Measurements from ENCODE around the gene SIGLEC14.
A peak's percentile ranks its signal among the peaks of the same experiment; 100 is the strongest.
"Not testable (repeated sequence)": the region's sequence is repeated elsewhere in the genome, so short reads cannot be mapped to it uniquely, and the experiment has no call there.

The SIGLEC14 gene

GRCh38 chr19:51646730-51647129, at the start of gene SIGLEC14:
Gene SIGLEC14, minus strand, starts transcription at chr19:51646825. Its CDS starts 66 bp downstream, at chr19:51646759.
- not testable (repeated sequence) for H3K27me3 ChIP-seq (ENCODE audit: insufficient read depth, low read length); H3K27ac ChIP-seq (ENCODE audit: low read length); H3K4me1 ChIP-seq (ENCODE audit: insufficient read depth, low read length); H3K36me3 ChIP-seq (ENCODE audit: insufficient read depth, low read depth, low read length); H3K4me3 ChIP-seq (ENCODE audit: low read length); H3K9ac ChIP-seq (ENCODE audit: low read depth, low read length)
- H3K9me3 ChIP-seq (ENCODE audit: insufficient read depth, low read depth, low read length), result peaks cover 48% of the 10 kb centered on the region

GRCh38 chr19:51695702-51696315, 49.2 kb upstream of the SIGLEC14 start:
- H3K9ac ChIP-seq (ENCODE audit: low read depth, low read length), result no peak overlapping the region
- H3K27ac ChIP-seq (ENCODE audit: low read length), result no peak overlapping the region
- H3K4me3 ChIP-seq (ENCODE audit: low read length), result no peak overlapping the region
- peaks cover 5% of the 10 kb centered on the region; the same call in 1 of the 2 replicates for H3K4me1 ChIP-seq (ENCODE audit: insufficient read depth, low read length)
- H3K27me3 ChIP-seq (ENCODE audit: insufficient read depth, low read length), result no peaks in the 10 kb centered on the region
- peaks cover 14% of the 10 kb centered on the region for H3K36me3 ChIP-seq (ENCODE audit: insufficient read depth, low read depth, low read length)
- H3K9me3 ChIP-seq (ENCODE audit: insufficient read depth, low read depth, low read length), result no peaks in the 10 kb centered on the region

- Histone ChIP-seq H3K36me3 (ENCODE audit: insufficient read depth, low read depth, low read length) (peaks cover 14% of the 10 kb centered on the region), H3K9me3 (ENCODE audit: insufficient read depth, low read depth, low read length) (no peaks in the 10 kb centered on the region), H3K9ac (ENCODE audit: low read depth, low read length) (no peak overlapping the region), H3K4me1 (ENCODE audit: insufficient read depth, low read length) (peaks cover 5% of the 10 kb centered on the region; the same call in 1 of the 2 replicates), H3K4me3 (ENCODE audit: low read length) (no peak overlapping the region), H3K27me3 (ENCODE audit: insufficient read depth, low read length) (no peaks in the 10 kb centered on the region), H3K27ac (ENCODE audit: low read length) (no peak overlapping the region)
Observed at GRCh38 chr19:51695088-51695487, 48.5 kb upstream of the SIGLEC14 start.

GRCh38 chr19:51694318-51695085, 47.9 kb upstream of the SIGLEC14 start:
- peaks cover 14% of the 10 kb centered on the region for H3K36me3 ChIP-seq (ENCODE audit: insufficient read depth, low read depth, low read length)
- H3K27ac ChIP-seq (ENCODE audit: low read length), result no peak overlapping the region
- no peaks in the 10 kb centered on the region for H3K27me3 ChIP-seq (ENCODE audit: insufficient read depth, low read length)
- H3K9ac ChIP-seq (ENCODE audit: low read depth, low read length), result no peak overlapping the region
- no peaks in the 10 kb centered on the region for H3K9me3 ChIP-seq (ENCODE audit: insufficient read depth, low read depth, low read length)
- no peak overlapping the region for H3K4me3 ChIP-seq (ENCODE audit: low read length)
- peaks cover 5% of the 10 kb centered on the region; the same call in 1 of the 2 replicates for H3K4me1 ChIP-seq (ENCODE audit: insufficient read depth, low read length)

- Histone ChIP-seq H3K9ac (ENCODE audit: low read depth, low read length) (no peak overlapping the region), H3K36me3 (ENCODE audit: insufficient read depth, low read depth, low read length) (peaks cover 14% of the 10 kb centered on the region), H3K27me3 (ENCODE audit: insufficient read depth, low read length) (no peaks in the 10 kb centered on the region), H3K4me1 (ENCODE audit: insufficient read depth, low read length) (peaks cover 5% of the 10 kb centered on the region; the same call in 1 of the 2 replicates), H3K4me3 (ENCODE audit: low read length) (no peak overlapping the region), H3K9me3 (ENCODE audit: insufficient read depth, low read depth, low read length) (no peaks in the 10 kb centered on the region), H3K27ac (ENCODE audit: low read length) (no peak overlapping the region)
Observed at GRCh38 chr19:51693819-51694218, 47.2 kb upstream of the SIGLEC14 start.

- Histone ChIP-seq H3K27me3 (ENCODE audit: insufficient read depth, low read length) (no peaks in the 10 kb centered on the region), H3K4me3 (ENCODE audit: low read length) (no peak within 1 kb of the TSS), H3K36me3 (ENCODE audit: insufficient read depth, low read depth, low read length) (peaks cover 14% of the 10 kb centered on the region), H3K9ac (ENCODE audit: low read depth, low read length) (no peak within 1 kb of the TSS), H3K9me3 (ENCODE audit: insufficient read depth, low read depth, low read length) (no peaks in the 10 kb centered on the region), H3K27ac (ENCODE audit: low read length) (no peak within 1 kb of the TSS), H3K4me1 (ENCODE audit: insufficient read depth, low read length) (peaks cover 5% of the 10 kb centered on the region; the same call in 1 of the 2 replicates)
Observed at GRCh38 chr19:51693260-51693659, 46.6 kb upstream of the SIGLEC14 start, which contains the start of gene SPACA6. Gene SPACA6, plus strand, starts transcription at chr19:51693330. Its CDS starts 197 bp downstream, at chr19:51693527.

GRCh38 chr19:51692468-51692867, 45.8 kb upstream of the SIGLEC14 start:
- no peaks in the 10 kb centered on the region for H3K9me3 ChIP-seq (ENCODE audit: insufficient read depth, low read depth, low read length)
- H3K27ac ChIP-seq (ENCODE audit: low read length), result no peak overlapping the region
- no peak overlapping the region for H3K9ac ChIP-seq (ENCODE audit: low read depth, low read length)
- peaks cover 9% of the 10 kb centered on the region for H3K36me3 ChIP-seq (ENCODE audit: insufficient read depth, low read depth, low read length)
- H3K4me1 ChIP-seq (ENCODE audit: insufficient read depth, low read length), result peaks cover 7% of the 10 kb centered on the region; the same call in 1 of the 2 replicates
- no peaks in the 10 kb centered on the region for H3K27me3 ChIP-seq (ENCODE audit: insufficient read depth, low read length)
- H3K4me3 ChIP-seq (ENCODE audit: low read length), result no peak overlapping the region

GRCh38 chr19:51691584-51692428, 45.2 kb upstream of the SIGLEC14 start:
- peak overlapping the region; percentile 77; the same call in 1 of the 2 replicates for H3K9ac ChIP-seq (ENCODE audit: low read depth, low read length)
- H3K4me1 ChIP-seq (ENCODE audit: insufficient read depth, low read length), result peaks cover 12% of the 10 kb centered on the region; the same call in 1 of the 2 replicates
- H3K27me3 ChIP-seq (ENCODE audit: insufficient read depth, low read length), result no peaks in the 10 kb centered on the region
- H3K4me3 ChIP-seq (ENCODE audit: low read length), result peak overlapping the region; percentile 81
- no peak overlapping the region for H3K27ac ChIP-seq (ENCODE audit: low read length)
- H3K36me3 ChIP-seq (ENCODE audit: insufficient read depth, low read depth, low read length), result peaks cover 8% of the 10 kb centered on the region
- H3K9me3 ChIP-seq (ENCODE audit: insufficient read depth, low read depth, low read length), result no peaks in the 10 kb centered on the region

GRCh38 chr19:51691074-51691583, 44.5 kb upstream of the SIGLEC14 start:
- H3K36me3 ChIP-seq (ENCODE audit: insufficient read depth, low read depth, low read length), result peaks cover 8% of the 10 kb centered on the region
- peak overlapping the region; percentile 77; the same call in 1 of the 2 replicates for H3K9ac ChIP-seq (ENCODE audit: low read depth, low read length)
- H3K4me1 ChIP-seq (ENCODE audit: insufficient read depth, low read length), result peaks cover 12% of the 10 kb centered on the region; the same call in 1 of the 2 replicates
- H3K27me3 ChIP-seq (ENCODE audit: insufficient read depth, low read length), result no peaks in the 10 kb centered on the region
- peak overlapping the region; percentile 81 for H3K4me3 ChIP-seq (ENCODE audit: low read length)
- peak overlapping the region; percentile 5 for H3K27ac ChIP-seq (ENCODE audit: low read length)
- H3K9me3 ChIP-seq (ENCODE audit: insufficient read depth, low read depth, low read length), result no peaks in the 10 kb centered on the region

- Histone ChIP-seq H3K4me3 (ENCODE audit: low read length) (peak overlapping the region; percentile 81), H3K36me3 (ENCODE audit: insufficient read depth, low read depth, low read length) (peaks cover 8% of the 10 kb centered on the region), H3K27ac (ENCODE audit: low read length) (peak overlapping the region; percentile 5)
Observed at GRCh38 chr19:51690454-51691073, 43.9 kb upstream of the SIGLEC14 start.

More at GRCh38 chr19:51690454-51691073, 43.9 kb upstream of the SIGLEC14 start:
- Histone ChIP-seq H3K27me3 (ENCODE audit: insufficient read depth, low read length) (no peaks in the 10 kb centered on the region), H3K4me1 (ENCODE audit: insufficient read depth, low read length) (peaks cover 12% of the 10 kb centered on the region; the same call in 1 of the 2 replicates), H3K9ac (ENCODE audit: low read depth, low read length) (peak overlapping the region; percentile 77; the same call in 1 of the 2 replicates), H3K9me3 (ENCODE audit: insufficient read depth, low read depth, low read length) (0 out of 2 replicates have a peak, but pooled peaks cover 4% of the 10 kb centered on the region)
